Measurements from ENCODE around the gene PODXL2. TPM values are rescaled to one million over a fixed set of nuclear protein-coding genes. Genes with fewer than 3 reads are reported as not detected.

PODXL2 gene
- total RNA-seq, 1 experiment from 2014 or later, result 15.3 TPM

DNA sequence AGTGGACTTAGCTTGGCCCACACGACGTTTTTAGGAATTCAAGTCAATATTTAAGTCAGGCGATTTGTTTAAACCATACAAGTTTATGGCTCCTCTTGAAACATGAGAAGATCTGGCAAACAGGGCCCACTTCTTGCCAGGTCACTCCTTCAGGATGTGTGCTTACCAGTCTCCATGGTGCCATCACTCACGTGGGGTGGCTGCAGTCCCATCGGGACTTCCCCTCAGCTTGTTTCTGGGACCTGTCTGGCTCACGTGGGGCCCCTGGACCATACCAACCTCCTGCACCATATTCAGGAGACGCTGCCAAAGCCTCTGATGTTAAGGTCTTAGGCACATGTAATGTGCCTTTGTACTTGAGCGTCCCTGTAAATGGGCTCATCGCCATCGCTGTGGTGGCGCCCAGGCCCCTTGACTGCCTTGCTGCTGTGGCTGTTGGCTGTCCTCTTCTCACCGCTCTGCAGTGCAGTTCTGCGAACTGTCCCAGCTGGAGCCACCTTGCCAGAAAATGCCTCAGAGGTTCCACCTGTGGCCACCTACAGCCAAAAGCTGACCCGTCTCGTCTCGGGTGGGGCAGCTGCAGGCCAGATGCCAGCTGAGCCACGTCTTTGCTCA lies 21.9 kb upstream of the PODXL2 start:
- Histone ChIP-seq H3K4me3 (ENCODE audit: low read depth in 2 of 2, low read length in 2 of 2) (no peak overlapping the region), H3K27ac (ENCODE audit: low read length) (no peak overlapping the region), H3K36me3 (ENCODE audit: control insufficient read depth, insufficient read depth, low read length) (peaks cover 11% of the 10 kb centered on the region), H3K9me3 (ENCODE audit: control insufficient read depth, insufficient read depth, low read depth, low read length) (no peaks in the 10 kb centered on the region), H3K4me1 (ENCODE audit: control insufficient read depth, insufficient read depth, low read length) (no peaks in the 10 kb centered on the region), H3K27me3 (ENCODE audit: control insufficient read depth, insufficient read depth, low read length) (no peaks in the 10 kb centered on the region)
- no TSS peak for BruUV-seq (replicated peaks)
- no peak for TF ChIP-seq REST (IDR thresholded peaks at IDR 0.05; ENCODE audit: insufficient read depth in 1 of 2, low read depth in 2 of 2, low read length in 1 of 2)
- TF ChIP-seq POLR2AphosphoS5 (IDR thresholded peaks at IDR 0.05; ENCODE audit: low read depth, low read length), result no peak
- no peak for TF ChIP-seq TCF7L2 (IDR thresholded peaks at IDR 0.05; ENCODE audit: low read depth, low read length)
- TF ChIP-seq, protein P1, sequence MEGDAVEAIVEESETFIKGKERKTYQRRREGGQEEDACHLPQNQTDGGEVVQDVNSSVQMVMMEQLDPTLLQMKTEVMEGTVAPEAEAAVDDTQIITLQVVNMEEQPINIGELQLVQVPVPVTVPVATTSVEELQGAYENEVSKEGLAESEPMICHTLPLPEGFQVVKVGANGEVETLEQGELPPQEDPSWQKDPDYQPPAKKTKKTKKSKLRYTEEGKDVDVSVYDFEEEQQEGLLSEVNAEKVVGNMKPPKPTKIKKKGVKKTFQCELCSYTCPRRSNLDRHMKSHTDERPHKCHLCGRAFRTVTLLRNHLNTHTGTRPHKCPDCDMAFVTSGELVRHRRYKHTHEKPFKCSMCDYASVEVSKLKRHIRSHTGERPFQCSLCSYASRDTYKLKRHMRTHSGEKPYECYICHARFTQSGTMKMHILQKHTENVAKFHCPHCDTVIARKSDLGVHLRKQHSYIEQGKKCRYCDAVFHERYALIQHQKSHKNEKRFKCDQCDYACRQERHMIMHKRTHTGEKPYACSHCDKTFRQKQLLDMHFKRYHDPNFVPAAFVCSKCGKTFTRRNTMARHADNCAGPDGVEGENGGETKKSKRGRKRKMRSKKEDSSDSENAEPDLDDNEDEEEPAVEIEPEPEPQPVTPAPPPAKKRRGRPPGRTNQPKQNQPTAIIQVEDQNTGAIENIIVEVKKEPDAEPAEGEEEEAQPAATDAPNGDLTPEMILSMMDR (IDR thresholded peaks at IDR 0.05), result no peak
- no peak for TF ChIP-seq SIN3A (IDR thresholded peaks at IDR 0.05; ENCODE audit: borderline replicate concordance, insufficient read depth, low read depth, low read length)
- POLR2A ChIA-PET, result no interaction called here
- CTCF ChIA-PET, result interaction anchor here (0.8 kb wide), 1 partner anchor 32 kb away, joined by 4 read pairs; no protein-coding TSS in a partner anchor
- intact Hi-C loops (cut with micrococcal nuclease; ENCODE audit: unreplicated experiment), result no loop called here
- DNase-seq (ENCODE audit: low read depth, low spot score) (no peak), ATAC-seq (no peak)
- in situ Hi-C loops (cut with HindIII; ENCODE audit: low pct_unique_long_range_greater_than_20kb, low sequenced_read_pairs), result no loop called here

- DNase-seq (ENCODE audit: low read depth, low spot score), result no peak
- intact Hi-C loops (cut with micrococcal nuclease; ENCODE audit: unreplicated experiment), result no loop called here
- in situ Hi-C loops (cut with HindIII; ENCODE audit: low pct_unique_long_range_greater_than_20kb, low sequenced_read_pairs), result no loop called here
- Histone ChIP-seq H3K4me3 (ENCODE audit: low read depth in 2 of 2, low read length in 2 of 2) (no peak overlapping the region), H3K27me3 (ENCODE audit: control insufficient read depth, insufficient read depth, low read length) (no peaks in the 10 kb centered on the region), H3K9me3 (ENCODE audit: control insufficient read depth, insufficient read depth, low read depth, low read length) (no peaks in the 10 kb centered on the region), H3K4me1 (ENCODE audit: control insufficient read depth, insufficient read depth, low read length) (no peaks in the 10 kb centered on the region), H3K27ac (ENCODE audit: low read length) (no peak overlapping the region), H3K36me3 (ENCODE audit: control insufficient read depth, insufficient read depth, low read length) (peaks cover 14% of the 10 kb centered on the region)
- CTCF ChIA-PET, result interaction anchor here (0.8 kb wide), 1 partner anchor 33 kb away, joined by 4 read pairs; no protein-coding TSS in a partner anchor
- ATAC-seq, result no peak
- TF ChIP-seq, protein P1 (IDR thresholded peaks at IDR 0.05), result no peak
- TF ChIP-seq TCF7L2 (IDR thresholded peaks at IDR 0.05; ENCODE audit: low read depth, low read length) (no peak), POLR2AphosphoS5 (IDR thresholded peaks at IDR 0.05; ENCODE audit: low read depth, low read length) (no peak), REST (IDR thresholded peaks at IDR 0.05; ENCODE audit: insufficient read depth in 1 of 2, low read depth in 2 of 2, low read length in 1 of 2) (no peak), SIN3A (IDR thresholded peaks at IDR 0.05; ENCODE audit: borderline replicate concordance, insufficient read depth, low read depth, low read length) (no peak)
- POLR2A ChIA-PET, result no interaction called here
- BruUV-seq (replicated peaks), result no TSS peak
Measured at GRCh38 chr3:127607675-127608361, 21.2 kb upstream of the PODXL2 start.

Measured in Panc1 (cell line).